ENCODE results near the gene DIP2C.
"Not testable (repeated sequence)": the region's sequence is repeated elsewhere in the genome, so short reads cannot be mapped to it uniquely, and the experiment has no call there.

DIP2C gene

DNA sequence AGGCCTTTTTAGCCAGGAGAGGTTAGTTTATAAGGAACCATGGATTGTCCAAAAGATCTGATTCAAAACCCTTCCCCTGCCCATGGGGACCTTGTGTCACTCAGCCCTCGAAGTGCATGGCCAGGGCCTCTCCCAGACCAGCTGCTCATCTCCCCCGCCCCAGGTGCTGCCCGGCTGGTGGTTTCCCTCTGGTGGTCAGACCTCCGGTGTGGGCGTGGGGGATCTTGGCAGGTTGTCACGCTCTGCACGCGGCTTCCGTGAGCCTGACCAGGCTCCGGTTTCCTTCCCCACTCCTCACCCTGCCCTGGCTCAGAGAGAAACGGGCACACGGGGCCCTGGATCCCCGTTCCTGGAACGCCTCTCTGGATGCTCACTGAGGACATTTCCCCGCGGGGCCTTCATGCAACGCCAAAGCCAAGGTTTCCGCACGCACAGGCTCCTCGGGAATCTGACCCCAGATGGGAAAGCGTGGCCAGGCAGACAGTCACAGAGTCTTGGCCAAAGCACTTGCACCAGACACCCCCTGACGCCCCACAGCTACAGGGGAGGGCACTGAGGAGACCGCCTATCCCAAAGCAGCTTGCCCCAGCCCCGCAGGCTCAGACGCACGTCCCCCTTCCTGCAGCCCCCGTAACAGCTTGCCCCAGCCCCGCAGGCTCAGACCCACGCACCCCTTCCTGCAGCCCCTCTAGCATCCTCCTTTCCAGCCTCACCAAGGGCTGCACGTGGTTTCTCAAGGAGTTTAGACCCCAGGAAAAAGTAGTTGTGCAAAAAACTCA, 7.8 kb upstream of the DIP2C start:
- DNase-seq: no peak

DNA sequence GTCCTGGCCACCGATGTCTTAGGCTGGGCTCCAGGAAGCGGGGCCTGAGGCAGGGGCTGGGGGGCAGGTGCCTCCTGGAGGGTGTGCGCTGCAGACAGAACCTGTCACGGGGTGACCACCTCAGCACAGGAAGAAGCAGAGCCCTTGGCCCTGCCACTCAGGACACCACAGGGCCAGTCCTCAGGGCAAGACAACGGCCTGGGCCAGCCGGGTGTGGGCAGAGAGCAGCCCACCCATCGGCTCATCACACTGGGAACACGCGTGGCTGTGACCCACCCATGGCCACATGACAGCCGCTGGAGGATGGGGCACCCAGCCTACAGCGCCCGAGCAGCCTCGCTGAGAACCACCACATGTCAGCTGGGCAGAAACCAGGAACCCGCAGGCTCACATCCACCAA, 5.9 kb upstream of the DIP2C start:
- DNase-seq: no peak

DNA sequence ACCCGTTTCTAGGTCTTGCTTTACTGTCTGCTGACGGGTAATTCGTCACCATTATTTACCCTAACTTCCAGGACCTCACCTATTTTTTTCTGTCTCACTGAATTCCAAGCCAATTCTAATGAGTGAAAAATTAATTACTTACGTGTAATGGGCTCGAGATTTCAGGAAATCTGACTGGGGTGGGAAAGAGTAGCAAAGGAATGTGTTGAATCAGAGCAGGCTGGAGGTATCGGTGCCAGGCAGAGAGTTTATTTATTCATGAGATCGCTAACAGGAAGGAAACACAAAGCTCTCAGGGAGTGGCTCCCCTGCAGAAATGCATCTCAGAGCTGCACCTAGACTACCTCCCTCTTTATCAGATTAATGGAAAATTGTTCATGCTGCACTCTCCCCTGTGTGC, 4.0 kb upstream of the DIP2C start:
- DNase-seq: no peak

DNA sequence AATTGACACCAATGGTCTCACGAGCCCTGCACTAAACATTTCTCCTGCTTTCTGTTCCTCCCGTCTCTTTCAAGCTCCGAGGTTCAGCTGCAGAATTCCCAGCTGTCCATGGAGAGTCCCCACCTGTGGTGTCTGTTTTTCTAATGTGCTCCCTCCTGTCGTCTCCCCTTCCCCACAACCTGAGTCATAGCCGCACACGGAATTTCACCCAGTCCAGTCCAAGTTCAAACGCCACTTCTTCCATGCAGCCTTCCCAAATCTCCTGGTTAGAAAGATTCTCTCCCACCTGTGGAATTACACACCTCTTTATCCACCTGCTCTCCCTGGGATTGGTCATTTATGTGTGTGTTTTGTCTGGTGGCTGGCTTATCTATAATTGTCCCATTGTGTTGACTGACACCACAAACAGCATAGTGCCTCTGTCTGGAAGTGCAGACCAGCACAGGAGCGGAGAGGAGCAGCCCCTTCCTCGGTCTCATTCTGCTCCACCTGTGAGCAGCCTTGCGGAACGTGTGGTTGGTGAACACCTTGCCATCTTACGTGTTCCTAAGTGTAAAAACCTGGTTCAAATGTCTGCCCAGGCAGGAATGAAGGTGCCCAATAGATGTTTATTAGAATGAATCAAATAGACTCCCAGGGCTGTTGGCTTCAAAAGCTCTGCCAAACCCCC, 3.3 kb upstream of the DIP2C start:
- no peak for DNase-seq

DNA sequence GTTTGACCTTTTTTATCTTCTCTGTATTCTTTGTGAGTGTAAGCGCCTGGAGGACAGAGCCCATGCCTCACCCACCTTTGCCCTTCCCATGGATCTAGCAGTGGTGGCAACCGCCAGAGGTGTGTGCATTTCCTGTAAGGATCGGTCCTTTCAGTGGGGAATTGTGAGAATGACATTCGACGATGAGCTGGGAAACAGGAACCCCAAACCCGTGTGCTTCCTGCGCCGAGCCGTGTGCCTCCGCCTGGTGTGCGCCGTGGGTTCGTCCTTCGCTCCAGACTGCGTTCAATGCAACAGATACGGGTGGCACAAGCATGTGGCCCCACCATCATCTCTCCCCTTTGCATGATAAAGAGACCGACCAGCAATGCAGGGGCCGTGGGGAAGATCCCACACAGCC, 1.7 kb upstream of the DIP2C start:
- DNase-seq: no peak

GRCh38 chr10:690372-691161, 1.1 kb upstream of the DIP2C start:
- DNase-seq: no peak

DNA sequence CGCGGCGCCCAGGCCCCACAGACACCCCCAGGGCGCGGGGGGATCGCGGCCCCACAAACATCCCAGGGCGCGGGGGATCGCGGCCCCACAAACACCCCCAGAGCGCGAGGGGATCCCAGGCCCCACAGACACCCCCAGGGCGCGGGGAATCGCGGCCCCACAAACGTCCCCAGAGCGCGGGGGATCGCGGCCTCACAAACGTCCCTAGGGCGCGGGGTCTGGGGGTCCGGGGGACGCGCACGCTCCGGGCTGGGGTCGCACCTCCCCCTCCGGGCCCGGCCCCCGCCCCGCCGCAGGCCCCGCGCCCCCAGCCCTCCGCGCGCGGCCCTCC, 382 bp downstream of the DIP2C start:
- DNase-seq: no peak

DNA sequence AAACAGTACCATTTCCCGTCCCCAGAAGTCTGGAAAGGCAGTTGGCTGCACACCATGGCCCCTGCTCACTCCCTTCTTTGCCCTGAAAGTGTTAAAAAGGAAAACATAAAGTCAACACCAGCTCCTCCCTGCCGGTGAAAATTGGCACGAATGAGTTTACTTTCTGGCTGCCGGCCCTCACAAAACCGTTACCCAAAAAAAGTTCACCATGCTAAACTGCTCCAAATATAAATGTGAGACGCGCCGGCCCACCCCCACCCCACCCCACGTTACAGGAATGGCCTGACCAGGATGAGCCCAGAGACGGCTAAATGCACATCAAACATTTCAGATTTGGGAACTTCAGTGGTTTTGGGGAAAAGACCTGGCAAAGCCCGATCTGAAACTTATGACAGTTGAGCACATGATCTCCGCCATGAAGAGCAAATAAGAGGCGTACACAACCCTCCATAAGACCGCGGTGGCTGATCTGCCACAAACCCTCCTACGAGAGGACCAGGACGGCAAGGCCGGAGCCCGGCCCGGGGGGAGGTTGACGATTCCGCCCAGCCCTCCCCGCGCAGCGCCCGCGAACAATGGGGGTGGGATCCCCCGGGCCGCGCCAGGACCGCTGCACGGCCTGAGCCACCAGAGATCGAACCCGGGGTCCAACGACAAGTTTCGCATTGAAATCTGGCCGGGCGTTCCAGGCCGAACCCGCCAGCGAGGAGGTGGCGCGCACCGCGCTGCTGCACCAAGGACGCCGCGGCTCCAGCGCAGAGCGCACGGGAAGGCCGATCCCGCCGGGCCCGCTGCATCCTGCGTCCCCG, 952 bp downstream of the DIP2C start:
- no peak for DNase-seq

GRCh38 chr10:687583-688311, 1.7 kb downstream of the DIP2C start:
- no peak for DNase-seq

- DNase-seq: no peak
These were observed 3.1 kb downstream of the DIP2C start for GRCh38 chr10:686155-686931.

- DNase-seq: no peak
These were observed 3.9 kb downstream of the DIP2C start for GRCh38 chr10:685613-686012.

DNA sequence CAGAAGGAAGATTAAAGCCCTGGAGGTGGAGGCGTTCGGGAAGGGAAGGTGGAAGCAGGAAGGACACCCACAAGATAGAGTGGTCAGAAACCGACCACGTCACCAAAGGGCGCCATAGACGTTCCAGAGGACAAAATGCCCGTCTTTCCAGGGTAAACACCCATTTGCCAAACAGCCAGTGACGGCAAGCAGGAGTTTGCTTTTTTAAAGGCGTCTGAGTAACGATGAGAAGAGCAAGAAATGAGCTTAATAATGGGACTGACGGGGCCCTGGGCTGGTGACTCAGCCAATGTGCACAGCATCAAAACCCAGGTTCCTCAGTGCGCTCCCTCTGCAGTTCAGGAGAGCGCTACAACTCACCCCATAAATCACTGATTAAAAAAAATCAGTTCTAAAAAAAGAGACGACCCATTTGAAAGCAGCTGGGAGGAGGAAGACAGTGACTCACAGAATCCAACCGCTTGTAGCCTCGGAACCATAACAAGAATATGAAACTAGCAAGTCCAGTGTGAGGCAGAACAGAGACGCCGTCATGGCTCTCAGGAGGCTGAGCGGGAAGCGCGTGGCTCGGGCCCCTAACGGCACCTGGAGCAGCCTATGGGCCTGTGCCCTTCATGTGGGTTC, 5.9 kb downstream of the DIP2C start:
- DNase-seq: no peak

DNA sequence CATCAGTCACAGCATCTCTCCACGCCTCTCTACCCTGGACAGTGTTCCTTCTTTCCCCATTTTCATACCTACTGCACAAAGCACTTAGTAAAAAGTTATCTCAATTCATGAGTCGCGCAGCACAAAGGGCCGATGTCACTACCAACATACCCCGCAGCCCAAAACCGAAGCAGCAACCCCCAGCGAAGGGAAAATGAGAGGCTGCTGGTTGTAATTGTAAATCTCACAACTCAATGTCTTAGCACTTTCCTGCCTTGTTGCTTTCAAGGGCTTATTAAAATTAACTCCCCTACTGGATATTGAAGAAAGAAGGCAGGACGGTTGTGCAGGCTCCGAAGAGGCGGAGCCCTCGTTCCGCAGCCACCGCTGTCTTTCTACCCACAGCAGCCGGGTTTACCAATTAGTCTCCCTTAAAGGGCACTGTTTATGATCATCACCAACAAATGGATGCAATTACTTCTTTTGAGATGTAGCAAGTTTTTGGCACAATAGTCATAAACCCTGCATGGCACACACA, 6.5 kb downstream of the DIP2C start:
- no peak for DNase-seq

- DNase-seq: no peak
These were observed 7.7 kb downstream of the DIP2C start for GRCh38 chr10:681670-682318.

DNA sequence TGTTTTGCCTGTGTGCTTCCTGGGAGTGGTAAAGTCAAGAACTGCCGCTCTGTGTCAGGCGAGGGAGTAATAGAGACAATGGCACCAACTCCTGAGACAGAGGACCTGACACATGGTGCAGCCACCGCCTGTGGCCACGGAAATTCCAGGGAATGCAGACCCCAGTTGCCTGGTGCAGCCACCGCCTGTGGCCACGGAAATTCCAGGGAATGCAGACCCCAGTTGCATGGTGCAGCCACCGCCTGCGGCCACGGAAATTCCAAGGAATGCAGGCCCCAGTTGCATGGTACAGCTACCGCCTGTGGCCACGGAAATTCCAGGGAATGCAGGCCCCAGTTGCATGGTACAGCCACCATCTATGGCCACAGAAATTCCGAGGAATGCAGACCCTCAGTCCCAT, 8.7 kb downstream of the DIP2C start:
- DNase-seq: no peak

- no peak for DNase-seq
These were observed 9.3 kb downstream of the DIP2C start for GRCh38 chr10:680146-680545.

DNA sequence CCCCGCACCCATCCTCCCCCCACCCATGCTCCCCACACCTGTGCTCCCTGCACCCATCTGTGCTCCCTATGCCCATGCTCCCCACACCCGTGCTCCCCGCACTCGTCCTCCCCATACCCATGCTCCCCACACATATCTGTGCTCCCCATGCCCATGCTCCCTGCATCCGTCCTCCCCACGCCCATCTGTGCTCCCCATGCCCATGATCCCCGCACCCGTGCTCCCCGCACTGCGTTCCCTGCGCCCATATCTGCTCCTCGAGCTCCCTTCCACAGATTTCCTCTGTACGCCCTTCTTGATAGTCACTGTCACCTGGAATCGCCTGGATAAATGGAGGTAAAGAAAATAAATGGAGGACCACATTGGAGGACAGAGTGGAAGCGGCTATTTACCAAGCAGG, 9.9 kb downstream of the DIP2C start:
- DNase-seq: no peak

DNA sequence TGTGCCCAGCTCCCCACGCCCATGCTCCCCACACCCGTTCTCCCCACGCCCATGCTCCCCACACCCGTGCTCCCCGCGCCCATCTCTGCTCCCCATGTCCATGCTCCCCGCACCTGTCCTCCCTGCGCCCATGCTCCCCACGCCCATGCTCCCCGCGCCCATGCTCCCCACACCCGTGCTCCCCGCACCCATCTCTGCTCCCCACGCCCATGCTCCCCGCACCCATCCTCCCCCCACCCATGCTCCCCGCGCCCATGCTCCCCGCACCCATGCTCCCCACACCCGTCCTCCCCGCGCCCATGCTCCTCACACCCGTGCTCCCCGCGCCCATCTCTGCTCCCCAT, 10.8 kb downstream of the DIP2C start:
- not testable (repeated sequence) for DNase-seq

DNA sequence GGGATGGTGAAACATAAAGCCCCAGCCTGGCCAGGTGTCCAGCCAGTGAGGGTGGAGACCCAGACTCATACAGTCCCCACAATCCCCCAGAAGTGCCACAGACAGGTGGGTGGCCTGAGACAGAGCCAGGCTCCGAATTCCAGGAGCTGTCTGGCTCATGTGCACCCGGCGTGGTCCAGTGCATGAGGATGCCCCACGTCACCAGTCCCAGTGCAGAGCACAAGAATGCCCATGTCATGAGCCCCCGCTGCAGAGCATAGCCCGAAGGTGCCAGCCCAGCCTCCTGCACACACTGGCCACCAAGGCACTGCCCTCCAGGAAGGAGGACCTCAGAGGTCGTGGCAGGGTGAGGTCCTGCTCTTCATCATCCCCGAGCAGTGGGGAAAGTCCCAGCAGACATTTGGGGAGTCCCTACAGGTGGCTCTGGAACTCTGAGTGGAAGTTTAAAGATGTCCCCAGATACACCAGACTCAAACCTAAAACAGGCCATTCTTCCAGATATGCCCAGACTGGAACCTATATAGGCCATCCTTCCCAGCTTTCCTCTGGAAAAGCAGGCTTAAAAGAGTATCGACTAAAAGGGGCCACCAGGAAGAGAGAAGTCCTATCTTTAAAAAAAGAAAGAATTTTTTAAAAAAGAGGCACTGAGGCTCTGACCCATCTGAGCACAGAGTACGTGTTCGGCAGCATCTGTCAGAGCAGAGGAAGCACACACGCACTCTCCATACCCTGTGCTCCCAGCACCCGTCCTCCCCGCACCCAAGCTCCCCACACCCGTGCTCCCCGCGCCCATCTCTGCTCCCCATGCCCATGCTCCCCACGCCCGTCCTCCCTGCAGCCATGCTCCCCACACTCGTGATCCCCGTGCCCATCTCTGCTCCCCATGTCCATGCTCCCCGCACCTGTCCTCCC, 11.5 kb downstream of the DIP2C start:
- DNase-seq: no peak
